GM06990 (cell line): ENCODE results near the gene CFAP251.
A peak's percentile ranks its signal among the peaks of the same experiment; 100 is the strongest.

Experiments used
- DNase-seq: peaks from one replicate; pipeline ENCODE4 v3.0.0-alpha.2; 2011; ENCODE audit not compliant: insufficient read length; ENCODE audit errors: extremely low read depth
- H3K27me3 ChIP-seq: replicated peaks from 2 replicates; pipeline ENCODE4 v1.6.0; 2011; ENCODE audit warnings: low read length; ENCODE audit not compliant: control insufficient read depth, insufficient read depth
- H3K36me3 ChIP-seq: 2 replicates; pipeline ENCODE4 v1.5.1; 2011; ENCODE audit warnings: low read length; ENCODE audit not compliant: control insufficient read depth, insufficient read depth
- H3K4me3 ChIP-seq: replicated peaks from 2 replicates; pipeline ENCODE4 v1.5.1; 2011; ENCODE audit warnings: low read depth, mild to moderate bottlenecking, control low read depth, low read length
- TF ChIP-seq, protein P1 (sequence below): IDR thresholded peaks from 2 replicates; pipeline ENCODE4 v1.5.1; 2011; ENCODE audit warnings: low read length, control low read depth, mild to moderate bottlenecking, inconsistent platforms; ENCODE audit not compliant: insufficient read depth, poor library complexity, severe bottlenecking

Gene CFAP251

DNA sequence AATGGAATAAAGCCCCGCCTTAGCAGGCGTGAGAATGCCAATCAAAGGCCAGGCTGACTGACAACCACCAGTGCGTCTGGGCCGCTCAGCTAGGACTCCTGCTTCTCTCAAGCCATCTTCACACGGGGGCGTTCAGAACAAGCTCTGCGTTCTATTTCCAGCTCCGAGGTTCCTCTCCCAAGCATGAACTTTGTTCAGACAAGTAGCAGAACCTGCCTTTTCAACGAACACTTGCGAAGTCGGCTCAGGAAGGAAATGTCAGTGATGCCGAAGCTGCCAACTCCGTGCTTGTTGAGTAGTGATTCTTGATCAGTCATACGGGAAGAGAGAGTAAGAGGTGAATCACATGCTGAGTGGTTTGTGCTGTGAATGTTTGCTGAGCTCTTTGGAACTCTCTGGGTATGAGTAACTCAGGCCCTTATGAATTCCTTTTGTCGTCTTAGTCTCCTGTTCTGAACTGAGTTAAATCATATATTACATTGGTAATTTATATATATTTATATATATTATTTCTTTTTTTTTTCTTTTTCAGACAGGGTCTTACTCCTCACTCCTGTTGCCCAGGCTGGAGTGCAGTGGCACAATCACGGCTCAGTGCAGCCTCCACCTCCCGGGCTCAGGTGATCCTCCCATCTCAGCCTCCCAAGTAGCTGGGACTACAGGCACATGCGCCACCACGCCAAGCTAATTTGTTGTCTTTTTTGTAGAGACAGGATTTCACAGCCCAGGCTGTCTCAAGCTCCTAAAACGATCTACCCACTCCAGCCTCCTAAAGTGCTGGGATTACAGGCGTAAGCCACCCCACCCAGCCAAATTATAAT lies 73.9 kb downstream of the CFAP251 start:
- Histone ChIP-seq H3K27me3 (no peaks in the 10 kb centered on the region; the same call in none of the 2 replicates), H3K4me3 (peak overlapping the region; percentile 10; the same call in 1 of the 2 replicates), H3K36me3 (no peaks in the 10 kb centered on the region)
- DNase-seq = peak; percentile 81
- TF ChIP-seq, protein P1, sequence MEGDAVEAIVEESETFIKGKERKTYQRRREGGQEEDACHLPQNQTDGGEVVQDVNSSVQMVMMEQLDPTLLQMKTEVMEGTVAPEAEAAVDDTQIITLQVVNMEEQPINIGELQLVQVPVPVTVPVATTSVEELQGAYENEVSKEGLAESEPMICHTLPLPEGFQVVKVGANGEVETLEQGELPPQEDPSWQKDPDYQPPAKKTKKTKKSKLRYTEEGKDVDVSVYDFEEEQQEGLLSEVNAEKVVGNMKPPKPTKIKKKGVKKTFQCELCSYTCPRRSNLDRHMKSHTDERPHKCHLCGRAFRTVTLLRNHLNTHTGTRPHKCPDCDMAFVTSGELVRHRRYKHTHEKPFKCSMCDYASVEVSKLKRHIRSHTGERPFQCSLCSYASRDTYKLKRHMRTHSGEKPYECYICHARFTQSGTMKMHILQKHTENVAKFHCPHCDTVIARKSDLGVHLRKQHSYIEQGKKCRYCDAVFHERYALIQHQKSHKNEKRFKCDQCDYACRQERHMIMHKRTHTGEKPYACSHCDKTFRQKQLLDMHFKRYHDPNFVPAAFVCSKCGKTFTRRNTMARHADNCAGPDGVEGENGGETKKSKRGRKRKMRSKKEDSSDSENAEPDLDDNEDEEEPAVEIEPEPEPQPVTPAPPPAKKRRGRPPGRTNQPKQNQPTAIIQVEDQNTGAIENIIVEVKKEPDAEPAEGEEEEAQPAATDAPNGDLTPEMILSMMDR = no peak

DNA sequence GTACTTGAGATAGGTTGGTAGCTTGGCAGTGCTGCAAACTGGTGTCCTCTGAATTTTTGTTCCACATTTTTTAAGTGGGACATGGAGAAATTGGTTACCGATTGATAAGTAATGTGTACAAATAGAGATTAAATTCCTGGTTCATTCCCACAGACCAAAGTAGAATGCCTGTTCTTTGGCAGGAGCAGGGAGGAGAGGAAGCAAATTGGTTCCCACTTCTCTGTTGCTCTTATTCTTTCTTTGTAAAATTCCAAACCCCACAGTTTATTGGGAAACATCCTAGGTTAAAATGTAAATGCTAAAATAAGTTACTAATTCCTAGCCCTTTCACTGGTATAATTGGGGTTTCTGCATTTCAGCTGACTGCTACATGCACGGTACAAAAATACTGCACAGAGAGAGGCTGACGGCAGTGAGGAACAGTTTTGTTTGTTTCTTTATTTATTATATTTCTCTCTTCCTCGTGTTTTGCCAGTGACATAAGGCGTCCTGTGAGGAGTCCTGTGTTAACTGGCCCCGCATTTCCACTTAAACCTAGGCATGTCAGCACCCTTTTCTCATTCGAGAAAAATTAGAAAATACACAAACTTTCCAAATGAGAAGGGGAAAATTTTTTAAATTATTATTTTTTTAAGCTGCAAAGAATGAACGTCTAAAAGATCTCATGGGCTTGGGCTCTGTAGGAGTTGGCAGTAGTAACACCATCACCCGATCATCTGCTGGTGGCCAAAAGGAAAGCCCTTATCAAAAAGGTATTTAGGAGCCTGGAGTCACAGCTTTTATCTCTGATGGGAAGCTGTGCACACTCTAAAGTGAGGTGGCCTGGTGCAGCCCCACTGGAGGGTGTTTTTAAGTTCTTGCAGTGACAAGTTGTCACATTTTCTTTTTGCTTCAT lies 77.9 kb downstream of the CFAP251 start:
- no peak for DNase-seq
- Histone ChIP-seq H3K4me3 (no peak overlapping the region), H3K27me3 (no peaks in the 10 kb centered on the region; the same call in none of the 2 replicates), H3K36me3 (no peaks in the 10 kb centered on the region)
- TF ChIP-seq, protein P1 = no peak

DNA sequence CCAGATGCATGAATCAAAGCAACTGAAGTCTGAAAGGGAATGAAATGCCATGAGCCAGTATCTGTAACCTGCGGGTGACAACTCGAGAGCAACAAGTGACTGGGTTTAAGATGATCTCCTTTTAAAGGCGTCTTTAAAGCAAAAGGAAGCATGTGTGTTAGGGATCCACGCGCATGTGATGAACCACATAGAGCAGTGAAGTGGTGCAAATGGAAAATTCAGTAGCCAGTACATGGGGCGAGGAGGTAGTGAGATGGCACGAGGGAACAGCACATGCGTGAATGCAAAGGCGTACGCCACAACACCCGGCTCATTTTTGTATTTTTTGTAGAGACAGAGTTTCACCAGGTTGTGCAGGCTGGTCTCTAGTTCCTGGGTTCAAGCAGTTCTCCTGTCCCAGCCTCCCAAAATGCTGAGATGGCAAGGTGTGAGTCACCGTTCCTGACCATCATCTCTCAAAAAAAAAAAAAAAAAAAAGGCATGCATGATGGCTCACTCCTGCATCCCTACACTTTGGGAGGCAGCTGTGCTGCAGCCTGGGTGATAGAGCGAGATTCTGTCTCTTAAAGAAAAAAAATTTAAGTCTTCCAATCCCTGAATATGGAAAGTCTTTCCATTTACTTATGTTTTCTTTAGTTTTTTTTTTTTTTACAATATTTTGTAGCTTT lies 78.7 kb downstream of the CFAP251 start:
- H3K36me3 ChIP-seq = no peaks in the 10 kb centered on the region
- DNase-seq = no peak
- TF ChIP-seq, protein P1 = no peak
- H3K4me3 ChIP-seq = no peak overlapping the region
- H3K27me3 ChIP-seq = no peaks in the 10 kb centered on the region; the same call in none of the 2 replicates

DNA sequence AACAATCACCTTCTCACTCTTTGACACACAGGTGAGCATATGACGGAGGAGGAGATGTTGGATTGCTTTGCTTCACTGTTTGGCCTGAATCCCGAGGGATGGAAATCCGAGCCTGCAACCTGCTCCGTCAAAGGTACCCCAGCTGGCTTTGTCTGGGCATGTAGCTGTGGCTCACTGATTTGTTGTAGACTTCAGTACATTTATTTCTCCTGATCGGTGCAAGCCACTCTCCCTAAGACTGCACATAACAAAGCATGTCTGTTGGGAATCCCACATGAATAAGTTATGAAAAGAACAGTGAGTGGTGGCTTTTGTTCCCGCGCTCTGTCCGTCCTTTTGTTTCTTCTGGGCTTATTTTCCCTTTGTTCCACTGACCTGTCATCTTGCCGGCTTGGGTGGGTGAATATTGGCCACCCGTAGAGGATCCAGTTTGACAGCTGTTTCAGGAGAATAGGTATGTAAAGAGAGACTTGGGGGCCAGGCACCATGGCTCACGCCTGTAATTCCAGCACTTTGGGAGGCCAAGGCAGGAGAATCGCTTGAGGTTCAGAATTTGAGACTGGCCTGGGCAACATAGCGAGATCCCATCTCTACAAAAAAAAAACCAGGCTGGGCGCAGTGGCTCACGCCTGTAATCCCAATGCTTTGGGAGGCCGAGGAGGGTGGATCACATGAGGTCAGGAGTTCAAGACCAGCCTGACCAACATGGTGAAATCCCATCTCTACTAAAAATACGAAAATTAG lies 83.2 kb downstream of the CFAP251 start:
- no peak overlapping the region for H3K4me3 ChIP-seq
- TF ChIP-seq, protein P1 = no peak
- no peaks in the 10 kb centered on the region for H3K36me3 ChIP-seq
- DNase-seq = no peak
- no peaks in the 10 kb centered on the region for H3K27me3 ChIP-seq
